Vagina (tissue), 2 donors: ENCODE measurements around the gene NSMCE1. TPM values are rescaled to one million over a fixed set of nuclear protein-coding genes. Genes with fewer than 3 reads are reported as not detected.

Experiments used
- DNase-seq, 2 donors: peaks; one replicate each; pipeline ENCODE4 v3.0.0-alpha.2; 2017; ENCODE audit errors: extremely low spot score in 2 of 2
- H3K27ac ChIP-seq: fragments of 200-600 bp; sonication (generic); one replicate; pipeline ENCODE4 v1.5.1; 2019
- H3K27me3 ChIP-seq: fragments of 200-600 bp; sonication (generic); one replicate; pipeline ENCODE4 v1.5.1; 2019
- H3K36me3 ChIP-seq, 2 donors: fragments of 200-600 bp; sonication (generic); one replicate each; pipeline ENCODE4 v1.5.1; 2017 to 2019
- H3K4me1 ChIP-seq: fragments of 200-600 bp; sonication (generic); one replicate; pipeline ENCODE4 v1.5.1; 2019
- H3K4me3 ChIP-seq, 2 donors: fragments of 200-600 bp; sonication (generic); 1 replicate in 1 of 2; 2 replicates in 1 of 2; pipeline ENCODE4 v1.5.1; 2016 to 2019
- H3K9me3 ChIP-seq: fragments of 200-600 bp; sonication (generic); one replicate; pipeline ENCODE4 v1.5.1; 2019
- CTCF ChIP-seq, 3 experiments: fragments of 450-650 bp in 2 of 3; fragments of 200-600 bp in 1 of 3; sonication (generic) in 1 of 3; IDR thresholded peaks; one replicate each; pipeline ENCODE4 v1.5.1; 2017 to 2019; ENCODE audit warnings: antibody characterized with exemption in 3 of 3, mild to moderate bottlenecking in 2 of 3, moderate library complexity in 2 of 3
- POLR2A ChIP-seq, 2 donors: fragments of 450-650 bp; IDR thresholded peaks; one replicate each; pipeline ENCODE4 v1.6.1; 2017; ENCODE audit warnings: antibody characterized with exemption in 2 of 2, mild to moderate bottlenecking in 2 of 2, moderate library complexity in 2 of 2
- POLR2AphosphoS5 ChIP-seq, 2 donors: sonication (generic); formaldehyde crosslinking; IDR thresholded peaks; one replicate each; pipeline ENCODE4 v1.9.0; 2017; ENCODE audit warnings: antibody characterized with exemption in 2 of 2, mild to moderate bottlenecking in 2 of 2, low read depth in 1 of 2; ENCODE audit not compliant: insufficient read depth in 1 of 2
- intact Hi-C: fragments of 100-400 bp; cut with DNase I; formaldehyde crosslinking; loops from one replicate; pipeline ENCODE4 v1.15.1; 2023
- total RNA-seq: library from RNA; depleted of rRNA; stranded (reverse); fragments of >200 nt; gene quantifications from one replicate; pipeline ENCODE4 v1.2.3, GENCODE V29; 2016

Gene NSMCE1
- total RNA-seq, 1 donor from 2014 or later, result 24.6 TPM

GRCh38 chr16:27236635-27237218 is 31.8 kb downstream of the NSMCE1 start:
- Histone ChIP-seq H3K4me1 (peaks cover 50% of the 10 kb centered on the region), H3K9me3 (no peaks in the 10 kb centered on the region), H3K36me3 (peaks cover 0 to 3% of the 10 kb centered on the region in 2 donors), H3K4me3 (no peak overlapping the region), H3K27me3 (no peaks in the 10 kb centered on the region), H3K27ac (peak overlapping the region; percentile 60)
- TF ChIP-seq CTCF (IDR thresholded peaks at IDR 0.05) (no peak), POLR2AphosphoS5 (IDR thresholded peaks at IDR 0.05; ENCODE audit: insufficient read depth in 1 of 2, low read depth in 1 of 2) (no peak), POLR2A (IDR thresholded peaks at IDR 0.05) (no peak)
- intact Hi-C loops, result loop anchor here (5.0 kb wide), 1 partner anchor 131 kb away; no protein-coding TSS in a partner anchor
- DNase-seq, result no peak

- peaks cover 42% of the 10 kb centered on the region for H3K4me1 ChIP-seq
- intact Hi-C loops, result loop anchor here (5.0 kb wide), 1 partner anchor 131 kb away; no protein-coding TSS in a partner anchor
- DNase-seq, result no peak
These were observed 32.7 kb downstream of the NSMCE1 start for GRCh38 chr16:27235938-27236245.

GRCh38 chr16:27235055-27235937 is 33.3 kb downstream of the NSMCE1 start:
- H3K27me3 ChIP-seq, result no peaks in the 10 kb centered on the region
- peaks cover 37% of the 10 kb centered on the region for H3K4me1 ChIP-seq
- TF ChIP-seq POLR2AphosphoS5 (IDR thresholded peaks at IDR 0.05; ENCODE audit: insufficient read depth in 1 of 2, low read depth in 1 of 2) (peak; percentile 83 to 89), POLR2A (IDR thresholded peaks at IDR 0.05) (no peak), CTCF (IDR thresholded peaks at IDR 0.05) (peak; percentile 48 to 85 (median 67))
- H3K27ac ChIP-seq, result peak overlapping the region; percentile 79
- H3K36me3 ChIP-seq, result peaks cover 0 to 12% of the 10 kb centered on the region in 2 donors
- H3K4me3 ChIP-seq, result peak overlapping the region in 1 of 2 donors; percentile 21
- H3K9me3 ChIP-seq, result no peaks in the 10 kb centered on the region
- intact Hi-C loops, result loop anchor here (5.0 kb wide), 1 partner anchor 132 kb away; no protein-coding TSS in a partner anchor
- no peak for DNase-seq

More at GRCh38 chr16:27235938-27236245, 32.7 kb downstream of the NSMCE1 start:
- peak overlapping the region; percentile 79 for H3K27ac ChIP-seq
- H3K27me3 ChIP-seq, result no peaks in the 10 kb centered on the region
- no peak overlapping the region for H3K4me3 ChIP-seq
- peaks cover 0 to 6% of the 10 kb centered on the region in 2 donors for H3K36me3 ChIP-seq
- H3K9me3 ChIP-seq, result no peaks in the 10 kb centered on the region
- TF ChIP-seq POLR2A (IDR thresholded peaks at IDR 0.05) (no peak), CTCF (IDR thresholded peaks at IDR 0.05) (no peak), POLR2AphosphoS5 (IDR thresholded peaks at IDR 0.05; ENCODE audit: insufficient read depth in 1 of 2, low read depth in 1 of 2) (no peak)

- Histone ChIP-seq H3K27ac (peak overlapping the region; percentile 79), H3K4me3 (no peak overlapping the region), H3K4me1 (peaks cover 37% of the 10 kb centered on the region), H3K27me3 (no peaks in the 10 kb centered on the region), H3K36me3 (peaks cover 0 to 13% of the 10 kb centered on the region in 2 donors), H3K9me3 (no peaks in the 10 kb centered on the region)
- intact Hi-C loops, result loop anchor here (5.0 kb wide), 1 partner anchor 133 kb away; no protein-coding TSS in a partner anchor
- no peak for DNase-seq
- TF ChIP-seq POLR2AphosphoS5 (IDR thresholded peaks at IDR 0.05; ENCODE audit: insufficient read depth in 1 of 2, low read depth in 1 of 2) (no peak), CTCF (IDR thresholded peaks at IDR 0.05) (no peak), POLR2A (IDR thresholded peaks at IDR 0.05) (no peak)
These were observed 34.0 kb downstream of the NSMCE1 start for GRCh38 chr16:27234603-27235002.
